Measurements from ENCODE around the gene APOBEC3H.
A peak's percentile ranks its signal among the peaks of the same experiment; 100 is the strongest.

Gene APOBEC3H

DNA sequence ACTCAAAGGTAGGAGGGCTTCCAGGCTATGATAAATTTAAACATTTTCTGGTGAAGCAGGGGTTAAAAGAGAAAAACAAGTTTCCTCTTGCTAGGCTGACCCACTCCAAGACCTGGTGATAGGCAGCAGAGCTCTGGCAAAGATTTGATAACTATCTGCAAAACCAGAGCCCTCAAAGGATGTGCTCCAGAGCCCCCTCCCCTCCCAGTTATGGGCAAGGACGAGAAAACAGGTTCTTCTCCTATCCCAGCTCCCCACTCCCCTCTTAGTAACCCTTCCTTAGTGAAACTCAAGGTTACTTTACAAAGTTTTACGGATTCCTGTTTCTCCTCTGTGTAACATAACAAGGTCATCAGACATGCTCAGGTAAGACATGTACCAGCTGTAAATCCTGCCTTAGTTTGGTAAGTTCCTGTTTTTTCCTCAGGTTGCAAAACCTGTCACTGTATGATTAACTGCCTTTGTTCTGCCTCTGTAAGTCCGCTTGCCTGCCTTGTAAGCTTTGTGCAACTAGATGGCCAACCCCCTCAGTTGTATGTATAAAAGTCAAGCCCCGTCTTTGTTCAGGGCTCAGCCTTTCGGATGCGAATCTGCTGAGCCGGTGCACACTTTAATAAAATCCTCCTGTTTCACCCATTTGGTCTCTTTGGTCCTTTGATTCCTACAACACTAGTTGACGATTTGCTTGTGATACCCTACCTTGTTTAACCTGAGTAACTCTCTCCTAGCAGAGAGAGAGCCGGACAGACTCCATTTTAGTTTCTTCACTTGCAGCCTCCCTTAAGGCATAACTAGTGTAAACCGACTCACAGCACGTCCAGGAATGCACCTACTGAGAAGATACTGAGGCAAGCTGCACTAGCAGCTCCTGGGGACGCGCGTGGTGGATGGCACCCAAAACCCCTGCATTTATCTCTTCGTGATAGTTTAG lies 13.9 kb downstream of the APOBEC3H start:
- DNase-seq (ENCODE audit: low read depth) = no peak

DNA sequence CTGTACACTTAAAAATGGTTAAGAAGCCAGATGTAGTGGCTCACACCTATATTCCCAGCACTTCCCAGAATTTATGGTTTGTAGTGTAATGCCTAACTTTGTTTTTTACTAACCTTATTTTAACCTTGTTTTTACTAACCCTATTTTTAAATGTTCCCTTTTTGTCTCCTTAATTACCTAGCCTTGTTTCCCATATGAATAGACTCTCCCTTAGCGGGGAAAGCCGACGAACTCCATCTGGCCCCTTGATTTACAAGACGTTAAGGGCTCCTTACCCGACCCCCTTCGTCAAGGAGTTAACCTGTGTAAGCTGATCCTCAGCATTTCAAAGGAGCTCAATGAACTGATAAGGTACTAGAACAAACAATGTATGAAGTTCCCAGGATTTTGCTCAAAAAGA lies 17.1 kb downstream of the APOBEC3H start:
- DNase-seq (ENCODE audit: low read depth) = no peak

DNA sequence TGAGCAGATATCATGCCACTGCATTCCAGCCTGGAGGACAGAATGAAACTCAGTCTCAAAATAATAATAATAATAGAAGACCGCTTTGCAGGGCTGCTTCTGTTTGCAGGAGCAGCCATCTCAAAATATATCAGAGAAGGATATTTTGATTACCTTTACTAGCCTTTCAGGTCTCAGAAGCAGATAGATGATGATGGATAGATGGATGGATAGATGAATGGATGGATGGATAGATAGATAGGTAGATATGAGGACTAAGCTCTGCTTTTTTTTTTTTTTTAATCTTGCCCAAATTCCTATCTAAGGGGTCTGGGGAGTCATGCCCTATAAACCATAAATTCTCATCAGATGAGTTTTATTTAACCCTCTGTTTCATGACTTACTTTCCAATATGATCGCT lies 18.5 kb downstream of the APOBEC3H start:
- no peak for DNase-seq (ENCODE audit: low read depth)

DNA sequence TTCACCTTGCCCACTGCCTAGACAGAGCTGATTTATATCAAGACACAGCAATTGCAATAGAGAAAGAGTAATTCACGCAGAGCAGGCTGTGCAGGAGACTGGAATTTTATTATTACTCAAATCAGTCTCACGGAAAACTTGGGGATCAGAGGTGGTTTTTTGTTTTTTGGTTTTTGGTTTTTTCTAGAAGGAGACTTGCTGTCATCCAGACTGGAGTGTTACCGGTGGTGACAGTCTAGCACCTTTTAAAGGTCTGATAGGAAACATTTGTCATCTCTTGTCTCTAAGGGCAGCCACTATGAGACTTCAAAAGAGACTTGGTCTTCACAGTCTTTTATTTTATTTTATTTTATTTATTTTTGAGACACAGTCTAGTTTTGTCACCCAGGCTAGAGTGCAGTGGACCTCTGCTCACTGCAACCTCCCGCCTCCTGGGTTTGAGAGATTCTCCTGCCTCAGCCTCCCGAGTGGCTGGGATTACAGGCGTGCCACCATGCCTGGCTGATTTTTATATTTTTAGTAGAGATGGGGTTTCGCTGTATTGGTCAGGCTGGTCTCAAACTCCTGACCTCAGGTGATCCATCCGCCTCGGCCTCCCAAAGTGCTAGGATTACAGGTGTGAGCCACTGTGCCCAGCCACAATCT lies 19.1 kb downstream of the APOBEC3H start:
- DNase-seq (ENCODE audit: low read depth) = no peak

DNA sequence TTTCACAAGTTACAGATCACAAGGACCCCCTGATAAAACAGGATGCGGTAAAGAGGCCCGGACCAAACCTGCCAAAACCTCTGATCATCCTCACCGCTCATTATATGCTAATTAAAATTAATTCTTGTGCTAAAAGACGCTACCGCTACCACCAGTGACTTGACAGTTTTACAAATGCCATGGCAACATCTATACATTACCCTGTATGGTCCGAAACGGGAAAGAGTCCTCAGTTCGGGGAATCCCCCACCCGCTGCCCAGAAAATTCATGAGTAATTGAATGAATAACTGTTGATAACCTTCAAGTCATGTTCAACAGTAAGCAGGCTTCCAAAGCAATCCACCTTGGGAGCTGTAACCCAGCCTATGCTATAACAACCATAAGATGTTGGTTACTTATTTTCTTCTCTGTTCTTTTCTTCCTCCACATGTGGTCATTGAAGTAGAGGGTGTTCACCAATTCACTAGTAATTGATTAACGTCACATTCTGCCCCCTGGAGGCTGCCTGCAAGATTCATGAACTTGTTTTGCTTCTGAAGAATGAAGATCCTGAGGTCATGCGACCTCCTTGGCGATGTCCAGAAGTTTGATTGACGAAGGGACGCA lies 20.6 kb downstream of the APOBEC3H start:
- DNase-seq (ENCODE audit: low read depth) = peak; percentile 59

DNA sequence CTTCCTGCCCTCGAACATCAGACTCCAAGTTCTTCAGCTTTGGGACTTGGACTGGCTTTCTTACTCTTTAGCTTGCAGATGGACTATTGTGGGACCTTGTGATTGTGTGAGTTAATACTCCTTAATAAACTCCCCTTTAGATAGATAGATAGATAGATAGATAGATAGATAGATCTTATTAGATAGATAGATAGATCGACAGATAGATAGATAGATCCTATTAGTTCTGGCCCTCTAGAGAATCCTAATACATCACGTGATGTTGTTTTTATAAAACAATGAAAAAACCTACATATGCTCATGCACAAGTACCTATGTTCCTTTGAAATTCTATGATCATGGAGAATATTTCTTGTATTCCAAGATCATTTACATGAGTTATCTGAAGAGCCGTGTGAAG lies 23.9 kb downstream of the APOBEC3H start:
- DNase-seq (ENCODE audit: low read depth) = no peak

DNA sequence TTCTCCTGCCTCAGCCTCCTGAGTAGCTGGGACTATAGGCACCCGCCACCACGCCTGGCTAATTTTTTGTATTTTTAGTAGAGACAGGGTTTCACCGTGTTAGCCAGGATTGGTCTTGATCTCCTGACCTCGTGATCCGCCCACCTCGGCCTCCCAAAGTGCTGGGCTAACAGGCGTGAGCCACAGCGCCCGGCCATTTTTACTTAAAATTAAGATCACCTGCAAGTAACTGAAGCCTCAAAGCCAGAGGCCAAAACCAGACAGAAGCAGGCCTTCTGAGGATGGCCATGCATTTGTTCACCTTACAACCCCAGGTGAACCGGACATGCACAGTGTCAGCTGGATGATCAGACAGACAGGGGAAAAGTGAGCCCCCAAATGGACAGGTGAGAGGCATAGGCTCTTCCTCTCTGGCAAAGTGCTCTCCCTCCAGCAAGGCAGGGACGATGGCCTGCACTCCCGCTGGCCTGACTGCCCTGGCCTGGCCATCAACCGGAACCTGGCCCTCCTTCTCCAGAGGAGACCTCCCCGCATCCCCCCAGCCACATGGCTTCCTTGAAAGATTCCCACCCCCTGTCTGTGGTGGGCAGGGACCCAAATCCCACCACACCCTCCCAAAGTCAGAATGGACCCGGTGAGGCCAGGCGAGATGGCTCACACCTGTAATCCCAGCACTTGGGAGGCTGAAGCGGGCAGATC lies 25.9 kb downstream of the APOBEC3H start:
- DNase-seq (ENCODE audit: low read depth) = no peak

DNA sequence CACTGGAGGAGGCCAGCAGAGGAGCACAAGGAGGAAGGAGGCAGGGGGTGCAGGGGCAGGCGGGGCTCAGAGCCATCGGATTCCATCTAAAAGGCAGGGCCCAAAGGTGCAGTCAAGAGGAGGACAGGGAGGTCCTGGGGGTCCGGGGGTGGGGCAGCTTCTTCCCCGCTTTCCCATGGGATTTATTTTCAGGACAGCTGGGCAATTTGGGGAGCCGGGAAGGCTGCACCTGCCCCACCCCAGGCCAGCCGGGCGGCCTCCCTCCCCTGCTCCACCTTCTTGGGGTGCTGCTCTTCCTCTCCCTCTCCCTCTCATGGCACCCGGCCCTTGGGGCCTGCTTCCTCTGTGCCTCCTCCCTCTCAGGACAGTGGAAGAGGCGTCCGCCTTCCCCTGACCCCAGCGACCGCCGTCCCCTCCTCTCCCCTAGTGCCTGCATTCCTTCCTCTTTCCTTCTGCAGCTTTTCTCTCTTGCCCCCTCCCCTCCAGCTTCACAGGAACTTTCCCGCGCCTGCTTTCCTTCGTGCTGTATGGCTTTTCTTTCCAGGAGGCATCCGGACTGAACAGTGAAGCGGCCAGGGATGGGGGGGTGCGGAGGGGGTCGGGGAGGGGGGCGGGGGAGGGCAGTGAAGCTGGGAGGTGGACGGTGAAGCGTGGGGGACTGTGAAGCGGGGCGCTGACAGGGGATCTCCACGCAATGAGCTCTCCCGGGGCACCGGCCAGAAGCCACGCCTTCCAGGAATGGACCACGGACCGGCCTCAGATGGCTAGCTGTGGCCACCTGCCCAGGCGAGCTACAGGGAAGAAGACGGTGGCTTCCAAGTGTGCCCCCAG lies 26.9 kb downstream of the APOBEC3H start:
- no peak for DNase-seq (ENCODE audit: low read depth)

DNA sequence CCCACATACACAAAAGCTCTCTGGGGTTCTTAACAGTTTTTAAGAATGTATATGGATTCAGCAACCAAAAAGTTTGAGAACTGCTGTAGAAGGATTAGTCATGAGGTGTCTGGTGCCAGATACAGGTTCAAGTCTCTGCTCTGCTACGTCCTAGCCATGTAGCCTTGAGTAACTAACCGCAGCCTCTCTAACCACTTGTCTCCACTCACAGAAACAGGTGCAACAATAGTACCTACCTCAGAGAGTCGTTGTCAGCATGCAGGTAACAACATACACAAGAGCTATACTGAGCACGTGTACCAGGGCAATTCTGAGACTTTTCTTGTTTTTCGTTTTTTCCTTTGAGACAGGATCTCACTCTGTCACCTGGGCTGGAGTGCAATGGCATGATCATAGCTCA lies 28.6 kb downstream of the APOBEC3H start:
- no peak for DNase-seq (ENCODE audit: low read depth)

DNA sequence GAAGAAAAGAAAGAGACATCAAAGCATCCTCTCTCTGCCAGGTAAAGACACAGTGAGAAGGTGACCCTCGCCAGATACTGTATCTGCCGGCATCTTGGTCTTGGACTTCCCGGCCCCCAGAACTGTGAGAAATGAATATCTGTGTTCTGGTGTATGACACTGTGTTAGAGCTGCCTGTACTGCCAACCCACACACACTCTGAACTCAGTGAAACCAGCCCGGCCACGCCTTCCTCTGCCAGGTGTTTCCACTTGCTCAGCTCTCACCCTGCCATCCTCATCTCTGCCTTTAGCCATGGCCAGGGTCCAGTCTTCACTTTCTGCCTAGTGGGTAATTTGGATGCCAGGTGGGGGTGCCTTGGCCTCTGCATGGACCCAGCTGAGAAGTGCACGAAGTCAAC lies 31.5 kb downstream of the APOBEC3H start:
- DNase-seq (ENCODE audit: low read depth) = no peak

DNA sequence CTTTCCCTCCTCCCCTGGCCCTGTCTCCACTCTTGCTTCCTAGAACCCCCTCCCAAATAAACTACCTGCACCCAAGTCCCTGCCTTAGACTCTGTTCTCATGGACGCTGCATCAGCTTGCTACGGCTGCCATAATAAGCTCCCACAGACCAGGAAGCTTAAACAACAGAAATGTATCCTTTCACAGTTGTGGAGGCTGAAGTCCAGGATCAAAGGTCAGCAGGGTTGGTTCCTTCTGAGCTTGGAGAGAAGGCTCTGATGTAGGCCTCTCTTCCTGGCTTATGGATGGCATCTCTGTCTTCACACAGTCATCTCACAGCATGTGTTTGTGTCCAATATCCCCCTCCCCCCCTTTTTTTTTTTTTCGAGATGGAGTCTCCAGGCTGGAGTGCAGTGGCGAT lies 32.0 kb downstream of the APOBEC3H start:
- DNase-seq (ENCODE audit: low read depth) = no peak

DNA sequence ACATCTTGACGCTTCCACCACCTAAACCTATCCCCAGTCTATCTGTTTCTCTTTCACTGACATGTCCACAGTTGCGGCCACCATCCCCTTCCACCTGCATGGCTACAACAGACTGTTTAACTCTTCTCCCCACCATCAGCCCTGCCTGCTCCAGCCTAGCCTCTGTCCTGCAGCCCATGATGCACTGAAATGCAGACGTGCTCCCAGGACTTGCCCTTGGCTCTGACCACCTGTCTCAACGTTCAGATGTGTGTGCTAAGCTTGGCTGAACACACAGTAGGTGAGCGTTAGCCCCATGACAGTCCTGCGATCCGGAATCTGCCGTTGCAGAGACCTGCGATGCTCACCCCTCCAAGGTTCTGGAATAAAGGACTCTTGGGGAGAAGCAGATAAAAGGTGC lies 32.7 kb downstream of the APOBEC3H start:
- DNase-seq (ENCODE audit: low read depth) = no peak

DNA sequence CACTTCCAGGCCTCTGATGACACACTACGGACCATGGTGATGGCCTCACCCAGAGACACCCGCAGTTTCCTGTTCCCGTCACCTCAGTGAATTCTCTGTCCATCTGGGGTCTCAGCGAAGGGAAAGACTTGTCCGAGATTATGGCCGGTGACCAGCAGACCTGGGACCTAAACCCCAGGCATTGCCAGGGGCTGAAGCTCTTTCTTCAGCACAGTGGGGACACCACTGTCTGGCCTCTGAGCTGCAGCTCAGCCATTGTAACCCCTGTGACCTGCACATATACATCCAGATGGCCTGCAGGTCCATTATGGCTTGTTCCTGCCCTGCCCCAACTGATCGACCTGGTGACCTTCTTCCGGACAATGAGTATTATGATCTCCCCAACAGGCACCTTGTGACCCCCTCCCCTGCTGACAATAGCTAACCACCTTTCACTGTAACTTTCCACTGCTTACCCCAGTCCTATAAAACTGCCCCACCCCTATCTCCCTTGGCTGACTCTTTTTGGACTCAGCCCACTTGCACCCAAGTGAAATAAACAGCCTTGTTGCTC lies 33.2 kb downstream of the APOBEC3H start:
- no peak for DNase-seq (ENCODE audit: low read depth)

DNA sequence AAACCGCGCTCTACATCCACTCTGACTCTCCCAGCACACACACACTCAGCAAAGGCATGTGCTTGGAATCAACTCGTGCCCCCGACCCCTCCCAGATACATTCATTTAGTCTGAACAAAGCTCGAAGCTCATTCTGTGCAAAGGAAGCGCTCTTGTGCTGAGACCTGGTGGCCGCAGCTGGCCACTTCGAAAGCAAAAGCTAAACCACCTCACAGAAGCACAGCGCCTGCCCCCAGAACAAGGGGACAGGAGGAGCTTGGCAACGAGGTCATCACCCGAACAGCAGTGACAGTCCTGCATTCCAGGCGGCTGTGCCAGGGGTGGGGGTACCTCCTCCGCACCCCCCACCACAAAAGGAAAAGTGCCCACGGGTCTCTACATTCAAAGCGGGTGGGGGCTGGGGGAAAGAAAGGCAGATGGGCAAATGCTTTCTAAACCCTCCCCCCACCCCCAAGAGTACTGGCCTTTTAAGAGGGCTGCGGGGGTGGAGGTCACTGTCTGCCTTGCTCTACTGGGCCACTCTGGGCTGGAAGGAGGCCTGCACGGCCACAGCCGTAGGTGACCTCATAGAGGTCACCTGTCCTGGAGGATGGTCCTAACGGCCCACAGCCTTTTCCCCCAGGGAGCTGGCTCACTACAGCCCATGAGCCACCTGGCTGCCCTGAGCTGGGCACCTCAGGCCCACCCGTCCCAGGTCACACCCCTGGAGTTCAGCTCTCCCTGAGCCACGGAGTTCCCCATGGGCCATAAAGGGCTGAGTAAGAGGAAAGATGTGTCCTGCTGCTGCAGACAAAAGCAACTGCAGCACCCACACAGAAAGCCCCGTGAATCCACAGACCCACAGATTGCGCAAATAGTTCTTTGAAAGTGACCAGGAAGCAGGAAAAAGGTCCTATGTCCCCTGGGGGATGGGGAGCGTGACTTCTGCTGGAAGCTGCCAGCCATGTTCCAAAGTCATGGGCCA lies 34.1 kb downstream of the APOBEC3H start:
- DNase-seq (ENCODE audit: low read depth) = no peak

DNA sequence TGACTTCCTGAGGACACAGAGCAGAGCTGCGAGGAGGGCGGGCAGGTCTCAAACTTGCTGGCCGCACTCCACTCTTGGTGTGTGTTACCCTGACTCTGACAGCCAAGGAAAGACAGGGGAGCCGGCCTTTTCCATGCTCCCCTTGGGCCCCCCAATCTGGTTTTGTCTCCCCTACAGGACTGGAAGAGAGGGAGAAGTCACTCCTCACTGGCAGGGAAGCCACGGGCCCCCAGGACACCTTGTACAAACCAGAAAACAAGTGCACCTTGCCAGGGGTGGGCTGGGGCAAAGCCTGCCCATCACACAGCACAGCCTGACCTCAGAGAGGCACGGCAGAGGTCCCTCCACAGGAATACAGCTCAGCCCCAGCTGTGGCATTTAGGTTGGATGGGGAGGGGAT lies 35.2 kb downstream of the APOBEC3H start:
- DNase-seq (ENCODE audit: low read depth) = no peak

DNA sequence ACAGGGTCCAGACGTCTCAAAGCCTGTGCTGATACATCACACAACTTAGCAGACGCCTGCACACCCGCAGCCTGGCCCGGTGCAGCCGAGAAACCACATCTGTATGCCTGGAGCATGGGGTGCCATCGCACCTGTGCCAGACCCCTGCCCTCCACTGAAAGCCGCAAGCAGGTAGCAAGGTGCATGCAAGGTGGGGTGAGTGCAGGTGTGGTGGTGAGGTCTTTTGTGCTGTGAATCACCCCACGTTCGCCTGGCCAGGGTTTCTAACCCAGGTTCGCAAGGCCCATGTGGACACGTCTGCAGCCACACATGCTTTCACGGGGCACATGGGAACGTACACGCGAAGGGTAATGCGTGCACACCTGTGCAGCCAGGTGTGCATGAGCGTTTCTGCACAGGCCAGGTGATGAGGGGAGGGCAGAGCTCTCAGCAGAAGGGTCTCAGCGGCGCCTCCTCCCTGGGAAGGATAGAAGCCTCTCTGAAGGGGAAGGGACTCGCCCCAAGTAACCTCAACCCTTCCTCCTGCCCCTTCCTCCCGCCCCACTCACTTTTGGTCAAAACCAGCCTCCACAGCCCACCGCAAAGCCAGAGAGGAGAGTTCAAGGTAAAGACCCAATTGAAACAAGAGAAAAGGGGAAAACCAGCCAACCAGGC lies 36.0 kb downstream of the APOBEC3H start:
- DNase-seq (ENCODE audit: low read depth) = no peak

DNA sequence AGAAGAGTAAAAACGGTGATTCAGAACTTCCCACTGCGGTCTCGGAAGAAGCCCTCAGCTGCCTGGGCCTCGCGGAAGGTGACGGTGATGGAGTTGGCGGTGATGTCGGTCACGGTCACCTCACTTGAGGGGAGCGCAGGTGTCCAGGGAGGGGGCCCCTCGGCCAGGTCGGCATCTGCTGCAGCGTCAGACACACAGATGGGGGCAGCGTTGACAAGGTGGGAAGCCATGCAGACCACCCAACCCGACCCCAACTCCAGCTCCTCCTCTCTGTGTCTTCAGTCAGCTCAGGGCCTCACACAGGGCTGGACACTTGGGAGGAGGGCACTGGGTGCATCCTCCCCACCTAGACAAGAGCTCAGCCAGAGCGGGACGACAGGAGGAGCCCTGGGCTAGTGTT lies 36.8 kb downstream of the APOBEC3H start:
- DNase-seq (ENCODE audit: low read depth) = no peak

DNA sequence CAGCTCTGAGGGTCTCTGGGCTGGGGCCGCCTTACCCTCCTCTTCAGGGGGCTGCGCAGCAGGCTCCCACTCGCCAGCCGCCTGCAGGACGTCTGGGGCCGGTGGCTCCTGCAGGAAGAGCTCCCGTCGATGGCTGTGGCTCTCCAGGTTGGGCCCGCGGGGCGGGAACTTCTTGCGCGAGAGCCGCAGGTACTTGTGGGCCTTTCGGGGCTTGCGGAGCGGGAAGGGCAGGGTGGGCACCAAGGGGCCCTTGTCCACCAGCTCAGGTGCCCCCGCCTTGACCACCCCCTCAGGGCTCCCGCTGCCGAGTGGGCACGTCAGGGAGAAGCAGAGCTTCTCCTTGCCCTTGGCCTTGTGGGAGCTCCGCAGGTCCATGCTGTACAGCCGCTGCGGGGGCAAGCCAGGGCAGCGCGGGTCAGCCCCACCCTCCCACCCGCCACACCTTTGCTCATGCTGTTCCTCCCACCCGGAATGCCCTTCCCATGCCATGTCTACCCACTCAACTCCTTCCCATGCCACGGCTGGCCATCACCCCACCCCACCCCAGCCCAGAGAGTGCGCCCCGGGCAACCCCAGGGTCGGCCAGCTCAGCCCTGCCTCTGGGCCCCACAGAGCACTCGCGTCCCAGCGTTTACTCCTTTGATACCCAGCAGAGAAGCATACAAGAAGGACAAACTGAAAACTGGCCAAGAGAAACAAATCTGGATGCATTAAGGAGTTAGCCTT lies 37.5 kb downstream of the APOBEC3H start:
- no peak for DNase-seq (ENCODE audit: low read depth)
